GM12878 (cell line): ENCODE data around the gene AVL9.

Experiments used
- BRCA1 ChIP-seq: IDR thresholded peaks from 2 replicates; pipeline ENCODE4 v1.6.1; 2011; ENCODE audit warnings: low read depth, low read length, improper control_type of control experiment
- CHD1 ChIP-seq: IDR thresholded peaks from 2 replicates; pipeline ENCODE4 v1.6.1; 2012; ENCODE audit warnings: low read depth, low read length, improper control_type of control experiment
- CTCF ChIP-seq, 3 experiments: IDR thresholded peaks in 2 of 3; conservative IDR thresholded peaks in 1 of 3; 2 replicates each; pipeline ENCODE4 v1.5.1; 2011; ENCODE audit warnings: low read depth in 3 of 3, low read length in 3 of 3, mild to moderate bottlenecking in 3 of 3, control low read depth in 2 of 3, moderate library complexity in 2 of 3, inconsistent platforms in 1 of 3, mixed read lengths in 1 of 3; ENCODE audit not compliant: control insufficient read depth in 2 of 3, insufficient read depth in 1 of 3; ENCODE audit errors: extremely low read depth in 1 of 3
- CUX1 ChIP-seq: IDR thresholded peaks from 2 replicates; pipeline ENCODE4 v1.6.1; 2012; ENCODE audit warnings: improper control_type of control experiment, low read depth, low read length; ENCODE audit not compliant: insufficient replicate concordance
- DPF2 ChIP-seq: fragments of 450-650 bp; IDR thresholded peaks from 2 replicates; pipeline ENCODE4 v1.6.1; 2017; ENCODE audit warnings: mild to moderate bottlenecking
- EP300 ChIP-seq, 2 experiments: fragments of 150-350 bp in 1 of 2; IDR thresholded peaks; 2 replicates each; pipeline ENCODE4 v1.6.1; 2011 to 2012; ENCODE audit warnings: low read depth in 2 of 2, low read length in 2 of 2, borderline replicate concordance in 1 of 2, improper control_type of control experiment in 1 of 2, inconsistent platforms in 1 of 2; ENCODE audit not compliant: control insufficient read depth in 1 of 2
- EZH2 ChIP-seq: IDR thresholded peaks from 2 replicates; pipeline ENCODE4 v1.6.1; 2012; ENCODE audit warnings: low read depth, mild to moderate bottlenecking, control low read depth, inconsistent platforms, low read length, borderline replicate concordance; ENCODE audit not compliant: control insufficient read depth
- RAD21 ChIP-seq: IDR thresholded peaks from 2 replicates; pipeline ENCODE4 v1.6.1; 2011; ENCODE audit warnings: mild to moderate bottlenecking, low read depth, low read length, moderate library complexity; ENCODE audit not compliant: insufficient read depth
- RB1 ChIP-seq: fragments of 450-650 bp; formaldehyde crosslinking; IDR thresholded peaks from 2 replicates; pipeline ENCODE4 v1.6.1; 2017; ENCODE audit warnings: mild to moderate bottlenecking, borderline replicate concordance
- TCF12 ChIP-seq: IDR thresholded peaks from 2 replicates; pipeline ENCODE4 v1.6.1; 2011; ENCODE audit warnings: low read depth, mild to moderate bottlenecking, low read length
- ZBTB33 ChIP-seq: fragments of 450-650 bp; IDR thresholded peaks from 2 replicates; pipeline ENCODE4 v1.6.1; 2017; ENCODE audit warnings: mild to moderate bottlenecking

- no peak for TF ChIP-seq TCF12
- no peak for TF ChIP-seq CHD1
- TF ChIP-seq ZBTB33 = no peak
- no peak for TF ChIP-seq RAD21
- TF ChIP-seq CUX1 = no peak
- TF ChIP-seq RB1 = no peak
- no peak for TF ChIP-seq EP300 (IDR thresholded peaks at IDR 0.05; ENCODE audit: borderline replicate concordance in 1 of 2, control insufficient read depth in 1 of 2, low read depth in 2 of 2, low read length in 2 of 2)
- TF ChIP-seq CTCF (IDR thresholded peaks at IDR 0.05 in 2 of 3, conservative IDR thresholded peaks at IDR 0.05 in 1 of 3; ENCODE audit: control insufficient read depth in 2 of 3, extremely low read depth in 1 of 3, insufficient read depth in 1 of 3, low read depth in 3 of 3, low read length in 3 of 3) = no peak
- no peak for TF ChIP-seq BRCA1
- TF ChIP-seq EZH2 = no peak
- TF ChIP-seq DPF2 = no peak
Observed at GRCh38 chr7:32516551-32517100, 21.3 kb downstream of the AVL9 start.
